ENCODE measurements around the gene ANKRD65. TPM values are rescaled to one million over a fixed set of nuclear protein-coding genes. Genes with fewer than 3 reads are reported as not detected.

The ANKRD65 gene
- total RNA-seq, 1 experiment from 2014 or later: not detected

- no peak for DNase-seq (ENCODE audit: low read depth)
Measured at GRCh38 chr1:1442069-1442770, 21.1 kb upstream of the ANKRD65 start.

GRCh38 chr1:1441002-1441888, 20.2 kb upstream of the ANKRD65 start:
- no peak for DNase-seq (ENCODE audit: low read depth)

DNA sequence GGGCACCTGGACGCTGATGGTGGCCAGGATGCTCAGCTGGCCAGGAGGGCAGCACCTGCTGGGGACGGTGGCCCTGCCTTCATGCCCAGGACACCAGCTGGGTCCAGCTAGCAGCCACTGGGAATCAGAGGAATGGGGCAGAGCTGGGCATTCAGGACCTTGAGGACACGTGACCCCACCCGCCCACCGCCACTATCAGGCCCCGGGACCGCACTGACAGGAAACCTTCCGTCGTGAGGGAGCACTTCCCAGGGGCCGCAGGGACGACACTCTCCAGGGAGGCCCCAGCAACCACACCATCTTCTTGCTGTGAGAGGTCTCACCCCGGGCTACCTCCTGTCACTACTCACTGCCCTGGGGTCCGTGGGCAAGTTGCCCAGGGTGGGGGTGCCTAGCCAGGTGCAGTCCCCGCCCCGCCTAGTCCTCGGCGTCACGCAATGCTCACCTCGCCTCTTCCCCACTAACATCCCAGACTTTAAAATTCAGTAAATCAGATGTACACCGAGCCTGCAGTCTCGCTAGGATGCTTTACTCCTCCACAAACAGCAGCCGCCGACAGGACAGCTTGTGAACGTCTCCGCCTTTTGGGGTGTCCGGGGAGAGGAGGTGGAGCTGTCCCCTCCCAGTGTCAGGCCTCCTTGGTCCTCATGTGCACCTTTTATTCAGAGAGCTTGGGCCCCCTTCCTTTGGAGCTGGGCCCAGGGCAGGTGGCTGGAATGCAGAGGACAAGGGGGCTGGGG, 19.4 kb upstream of the ANKRD65 start:
- no peak for DNase-seq (ENCODE audit: low read depth)

DNA sequence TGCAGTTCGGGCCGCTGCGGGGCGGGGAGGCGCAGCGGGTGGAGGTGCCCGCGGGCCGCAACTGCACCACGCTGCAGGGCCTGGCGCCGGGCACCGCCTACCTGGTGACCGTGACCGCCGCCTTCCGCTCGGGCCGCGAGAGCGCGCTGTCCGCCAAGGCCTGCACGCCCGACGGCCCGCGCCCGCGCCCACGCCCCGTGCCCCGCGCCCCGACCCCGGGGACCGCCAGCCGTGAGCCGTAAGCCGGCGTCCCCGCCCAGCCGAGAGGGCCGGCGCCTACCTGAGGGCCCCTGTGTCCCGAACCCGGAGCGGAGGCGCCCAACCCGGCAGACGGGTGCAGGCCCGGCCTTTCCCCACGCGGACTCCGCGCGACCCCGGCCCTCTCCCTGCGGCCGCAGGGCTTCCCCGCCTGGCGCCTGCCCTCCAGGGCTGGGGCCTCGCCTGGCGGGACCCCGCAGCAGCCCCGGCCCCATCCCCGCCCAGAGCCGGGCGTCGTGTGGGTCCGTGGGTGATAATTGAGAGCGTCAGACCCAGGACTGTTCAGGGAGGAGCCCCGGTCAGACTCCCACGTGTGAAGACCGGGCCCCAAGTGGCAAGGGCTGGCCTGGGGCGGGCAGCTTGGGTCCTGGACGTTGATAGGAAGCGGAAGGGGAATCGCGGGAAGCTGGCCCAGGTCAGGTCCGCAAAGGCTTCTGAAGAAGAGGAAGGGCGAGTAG, 18.6 kb upstream of the ANKRD65 start:
- no peak for DNase-seq (ENCODE audit: low read depth)

GRCh38 chr1:1438531-1439381, 17.7 kb upstream of the ANKRD65 start:
- DNase-seq (ENCODE audit: low read depth): no peak

- no peak for DNase-seq (ENCODE audit: low read depth)
Measured at GRCh38 chr1:1437904-1438376, 16.9 kb upstream of the ANKRD65 start.

GRCh38 chr1:1437033-1437903, 16.2 kb upstream of the ANKRD65 start:
- no peak for DNase-seq (ENCODE audit: low read depth)

GRCh38 chr1:1436630-1437032, 15.6 kb upstream of the ANKRD65 start:
- DNase-seq (ENCODE audit: low read depth): no peak

DNA sequence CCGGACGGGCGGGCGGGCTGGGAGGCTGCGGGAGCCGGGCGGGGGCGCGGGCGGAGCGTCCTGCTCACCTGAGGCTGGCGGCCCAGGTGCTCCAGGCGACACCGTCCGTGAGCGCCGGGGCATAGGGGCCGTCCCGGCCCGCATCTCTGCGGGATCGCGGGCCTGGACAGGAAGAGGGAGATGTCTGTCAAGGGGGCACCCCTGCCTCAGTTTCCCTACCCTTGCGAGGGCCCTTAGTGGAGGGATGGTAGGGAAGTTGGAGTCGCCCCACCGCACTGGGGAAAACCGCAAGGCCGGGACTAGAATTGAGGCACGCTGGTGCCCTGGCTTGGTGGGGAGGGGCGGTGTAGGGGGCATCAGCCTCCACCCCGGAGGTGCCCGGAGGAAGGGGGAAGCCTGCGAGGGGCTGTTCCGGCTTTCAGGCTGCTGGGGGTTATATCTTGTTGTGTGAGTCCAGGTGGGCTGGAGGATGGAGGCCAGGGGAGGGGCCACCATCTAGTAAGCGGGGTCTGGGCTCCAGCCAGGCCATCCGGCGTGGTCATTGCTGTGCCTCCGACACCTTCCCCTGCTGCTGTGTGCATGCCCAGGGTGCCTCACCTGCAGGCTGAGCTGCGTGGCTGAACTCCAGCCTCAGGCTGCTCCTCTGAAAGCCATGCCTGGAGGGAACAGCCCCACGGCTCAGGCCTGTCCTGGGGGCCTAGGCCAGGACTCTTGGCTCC, 15.0 kb upstream of the ANKRD65 start:
- no peak for DNase-seq (ENCODE audit: low read depth)

- DNase-seq (ENCODE audit: low read depth): no peak
Measured at GRCh38 chr1:1435106-1435903, 14.2 kb upstream of the ANKRD65 start, which contains the start of gene VWA1. Gene VWA1 (plus strand): TSS chr1:1435690. CDS start chr1:1435749, 59 bp downstream.

- no peak for DNase-seq (ENCODE audit: low read depth)
Measured at GRCh38 chr1:1434824-1435105, 13.7 kb upstream of the ANKRD65 start.

- no peak for DNase-seq (ENCODE audit: low read depth)
Measured at GRCh38 chr1:1434131-1434823, 13.2 kb upstream of the ANKRD65 start.

GRCh38 chr1:1433804-1434130, 12.7 kb upstream of the ANKRD65 start:
- peak; percentile 36 for DNase-seq (ENCODE audit: low read depth)

DNA sequence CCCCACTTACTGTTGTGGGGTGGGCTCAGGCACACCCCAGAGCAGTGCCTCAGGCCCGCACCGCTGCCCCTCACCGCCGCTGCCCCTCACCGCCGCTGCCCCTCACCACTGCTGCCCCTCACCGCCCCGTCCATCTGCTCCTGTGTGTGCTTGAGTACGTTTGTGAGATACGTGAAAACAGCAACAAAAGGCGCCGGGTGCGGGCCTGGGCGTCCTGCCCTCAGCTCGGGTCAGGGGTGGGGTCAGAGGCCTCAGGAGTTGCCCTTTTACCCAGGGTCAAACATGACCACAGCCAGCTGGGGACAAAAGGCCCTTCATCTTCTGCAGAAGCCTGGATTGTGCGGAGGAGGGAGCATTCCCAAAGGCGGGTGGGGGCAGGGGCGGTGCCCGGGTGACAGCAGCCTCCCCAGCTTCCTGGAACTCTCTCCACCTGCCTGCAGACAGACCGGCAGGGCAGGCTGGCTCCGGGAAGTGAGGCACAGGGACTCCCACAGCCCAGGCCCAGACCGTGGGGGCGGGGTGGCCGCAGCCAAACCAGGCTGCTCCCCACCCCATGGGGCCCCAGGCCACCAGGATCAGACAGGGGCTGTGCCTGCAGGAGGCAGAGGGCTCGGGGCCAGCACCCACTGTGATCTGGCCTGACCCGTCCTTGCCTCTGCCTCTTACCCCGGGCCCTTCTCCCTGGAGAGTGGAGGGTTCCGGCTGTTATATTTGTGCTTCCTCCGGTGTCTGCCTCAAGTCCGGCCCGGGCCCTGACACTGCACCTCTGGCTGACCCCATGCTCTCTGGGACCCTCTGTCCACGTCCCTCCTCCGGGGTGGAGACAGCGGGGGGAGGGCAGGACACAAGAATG, 12.1 kb upstream of the ANKRD65 start:
- no peak for DNase-seq (ENCODE audit: low read depth)

DNA sequence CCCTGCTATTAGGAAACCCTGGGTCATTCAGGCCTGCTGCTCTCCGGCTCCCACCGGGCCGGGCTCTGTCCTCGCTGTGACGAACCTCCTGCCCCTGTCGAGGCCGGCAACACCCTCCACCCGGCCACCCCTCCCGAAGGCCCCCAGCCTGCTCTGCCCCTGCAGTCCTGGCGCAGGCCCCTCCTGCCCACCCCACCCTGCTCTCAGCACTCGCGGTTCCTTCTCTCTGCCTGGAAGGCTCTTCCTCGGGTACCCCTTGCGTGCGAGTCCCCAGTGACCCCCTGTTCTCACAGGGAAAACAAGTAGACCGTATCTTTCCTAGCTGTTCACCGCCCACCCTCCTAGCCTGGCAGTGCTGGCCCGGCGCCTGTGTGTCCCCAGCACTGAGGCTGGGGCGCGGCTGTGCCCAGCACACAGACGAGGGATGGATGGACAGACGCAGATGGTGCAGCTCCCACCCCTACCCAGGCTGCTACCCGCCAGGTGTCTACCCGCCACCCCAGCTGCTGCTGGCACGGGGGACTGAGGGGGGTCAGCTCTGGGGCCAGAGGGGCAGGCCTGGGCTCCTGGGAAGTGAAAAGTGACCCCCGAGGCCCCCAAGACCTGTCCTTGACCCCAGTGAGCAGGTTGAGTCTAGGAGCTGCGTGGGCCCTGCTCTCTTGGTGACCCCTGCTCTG, 11.3 kb upstream of the ANKRD65 start:
- DNase-seq (ENCODE audit: low read depth): no peak

DNA sequence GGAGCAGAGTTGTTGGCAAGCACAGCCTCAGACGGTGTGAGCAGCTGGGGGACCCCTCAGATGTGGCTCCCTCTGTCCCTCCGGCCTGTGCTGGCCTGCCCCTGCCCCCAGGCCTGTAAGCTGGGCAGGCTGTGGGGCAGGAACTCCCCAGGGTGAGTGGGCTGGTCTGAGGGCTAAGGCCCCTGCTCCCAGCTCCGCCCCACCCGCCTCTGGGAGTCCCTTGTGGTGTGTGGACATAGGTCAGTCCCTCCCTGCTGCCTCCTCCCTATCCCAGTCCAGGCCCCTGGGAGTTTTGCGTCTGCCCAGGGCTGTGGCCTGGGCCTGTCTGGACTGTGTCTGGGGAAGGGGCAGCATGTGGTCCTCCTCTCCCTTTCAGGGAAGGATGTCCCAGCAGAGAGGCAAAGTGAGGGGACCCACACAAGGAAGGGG, 10.8 kb upstream of the ANKRD65 start:
- DNase-seq (ENCODE audit: low read depth): no peak
